LoVo (cell line): ENCODE measurements around the gene NCAM1.

ENCODE experiments used
- DNase-seq: peaks from one replicate; pipeline ENCODE4 v3.0.0-alpha.2; 2016; ENCODE audit warnings: low spot score

NCAM1 gene

DNA sequence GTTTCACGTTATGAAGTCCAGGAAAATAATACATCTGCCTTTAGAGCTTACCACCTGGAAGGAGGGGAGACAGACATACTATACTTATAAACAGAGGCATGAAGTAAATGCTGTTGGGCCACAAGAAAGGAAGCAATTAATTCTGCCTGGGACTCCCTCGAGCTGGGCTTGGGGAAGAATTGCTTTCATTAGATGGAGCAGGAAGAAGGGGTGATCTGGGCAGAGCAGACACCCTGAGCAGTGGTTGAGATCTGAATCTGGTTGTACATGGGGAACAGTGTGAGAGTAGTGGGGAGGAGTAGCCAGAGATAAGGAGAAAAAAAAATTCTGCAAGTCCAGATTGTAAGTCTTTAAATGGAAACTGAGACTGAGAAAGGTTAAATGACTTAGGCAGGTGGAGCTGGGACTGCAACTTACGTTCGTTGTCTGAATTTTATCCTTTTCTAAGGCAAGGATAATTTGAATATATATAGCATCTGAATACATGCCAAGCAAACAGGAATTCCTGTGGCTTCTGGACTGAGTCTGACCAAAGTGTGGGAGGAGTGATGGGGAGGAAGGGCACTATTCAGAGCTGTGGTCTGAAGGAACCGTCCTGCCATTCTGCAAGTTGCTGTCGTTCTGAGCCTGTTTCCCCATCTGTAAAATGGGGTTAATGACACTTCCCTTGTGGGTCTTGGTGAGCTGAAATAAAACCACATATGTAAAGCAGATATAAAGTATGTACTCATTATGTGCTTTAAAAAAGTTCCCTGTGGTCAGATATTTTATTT is 7.9 kb downstream of the NCAM1 start:
- no peak for DNase-seq

DNA sequence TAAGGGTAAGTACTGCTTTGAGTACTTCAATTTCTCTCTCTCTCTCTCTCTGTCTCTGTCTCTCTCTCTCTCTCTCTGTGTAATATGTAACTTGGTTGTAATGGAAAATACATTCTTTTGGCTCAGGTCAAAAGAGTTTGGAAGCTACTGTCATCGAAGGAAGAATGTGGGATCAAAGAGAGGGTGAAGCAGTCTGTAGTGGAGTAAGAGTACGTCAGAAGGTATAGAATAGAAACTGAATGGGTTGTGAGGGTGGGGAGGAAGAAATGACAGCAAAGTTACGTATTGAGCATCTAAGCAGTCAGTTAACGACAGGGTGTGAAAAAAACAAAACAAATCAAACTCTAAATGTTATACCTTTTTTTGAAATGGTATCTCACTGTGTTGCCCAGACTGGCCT is 10.0 kb downstream of the NCAM1 start:
- no peak for DNase-seq

DNA sequence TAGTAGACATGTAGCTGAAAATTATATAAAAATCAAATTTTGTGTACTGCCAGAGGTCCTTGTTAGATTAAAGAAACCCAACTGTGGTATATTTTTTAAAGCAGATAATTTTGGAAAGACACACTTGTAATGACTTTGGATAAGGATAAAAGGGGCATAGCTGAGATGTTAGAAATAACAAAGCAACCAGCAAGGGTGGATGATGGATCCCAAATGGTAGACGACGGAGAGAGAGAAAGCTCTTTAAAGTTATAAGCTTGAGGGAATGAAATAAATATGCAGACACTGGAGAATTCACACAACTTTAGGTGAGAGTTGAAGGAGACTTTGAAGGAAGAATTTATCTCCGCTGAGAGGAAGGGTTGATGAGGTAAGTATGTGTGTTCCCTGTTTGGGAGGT is 10.6 kb downstream of the NCAM1 start:
- no peak for DNase-seq

DNA sequence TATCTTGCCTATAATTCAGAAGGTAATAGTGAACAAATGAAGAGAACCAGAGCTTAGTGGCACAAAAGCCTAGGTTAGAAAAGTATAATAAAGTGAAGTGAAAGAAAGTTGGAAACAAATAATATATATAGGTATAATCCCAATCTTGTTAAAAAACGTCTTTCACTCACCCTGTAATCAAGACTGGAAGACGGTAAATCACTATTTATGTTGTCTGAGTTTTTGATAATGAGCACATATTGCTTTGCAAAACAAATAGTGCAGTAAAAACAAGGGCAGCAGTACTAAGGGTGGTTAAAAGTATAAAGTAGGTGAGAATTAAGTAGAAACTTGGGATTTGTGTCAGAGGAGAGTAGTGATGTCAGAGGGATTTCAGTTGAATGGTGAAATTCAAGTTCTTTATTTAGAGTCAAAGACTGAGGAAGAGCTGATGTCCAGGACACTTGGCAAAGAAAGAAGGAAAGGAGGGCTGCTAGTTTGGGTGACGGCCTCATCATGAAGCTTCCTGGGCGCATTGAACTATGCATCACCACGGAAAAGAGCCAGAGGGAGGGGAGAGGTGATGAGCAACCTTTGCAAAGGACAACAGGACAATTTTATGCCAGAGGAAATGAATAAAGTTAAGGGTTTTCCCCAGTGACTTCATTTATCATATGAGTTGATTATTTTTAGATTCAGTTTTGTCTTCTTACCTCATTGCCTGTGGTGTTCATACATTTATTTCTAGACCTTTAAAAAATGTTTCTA is 11.4 kb downstream of the NCAM1 start:
- DNase-seq, result no peak

DNA sequence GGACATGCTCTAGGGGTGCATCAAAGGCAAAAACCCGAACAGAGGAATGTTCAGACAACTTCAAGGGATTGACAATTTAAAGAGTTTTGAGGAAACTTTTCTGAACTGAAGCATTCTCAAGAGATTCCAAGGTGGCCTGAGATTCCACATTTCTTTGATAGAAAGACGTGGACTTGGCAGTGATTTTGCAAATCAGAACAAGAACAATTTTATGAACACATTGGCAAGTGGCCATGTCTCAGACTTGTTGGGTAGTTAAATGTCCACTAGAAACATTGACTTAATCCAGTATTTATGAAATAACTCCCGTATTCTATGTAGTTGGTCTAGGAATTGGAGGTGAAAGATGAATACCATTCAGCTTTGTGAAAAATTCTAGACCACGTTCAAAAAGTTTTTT is 13.8 kb downstream of the NCAM1 start:
- no peak for DNase-seq

DNA sequence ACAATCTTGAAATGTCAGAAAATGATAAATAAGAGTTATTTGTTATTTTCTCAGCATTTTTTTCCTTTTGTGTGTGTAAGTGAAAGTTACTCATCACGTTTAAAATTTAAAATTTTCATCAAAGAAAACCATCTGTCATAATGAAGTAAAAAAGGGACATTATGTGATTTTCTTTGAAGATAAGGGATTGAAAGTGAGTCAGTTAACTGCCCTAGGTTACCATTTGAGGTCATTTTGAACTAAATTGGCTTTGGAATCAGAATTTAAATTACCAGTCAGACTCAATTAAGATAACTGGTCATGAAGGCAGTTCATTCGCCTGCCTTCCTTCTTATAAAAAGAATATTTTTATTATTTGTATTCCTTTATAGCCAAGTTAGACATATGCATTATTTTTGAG is 14.3 kb downstream of the NCAM1 start:
- no peak for DNase-seq

DNA sequence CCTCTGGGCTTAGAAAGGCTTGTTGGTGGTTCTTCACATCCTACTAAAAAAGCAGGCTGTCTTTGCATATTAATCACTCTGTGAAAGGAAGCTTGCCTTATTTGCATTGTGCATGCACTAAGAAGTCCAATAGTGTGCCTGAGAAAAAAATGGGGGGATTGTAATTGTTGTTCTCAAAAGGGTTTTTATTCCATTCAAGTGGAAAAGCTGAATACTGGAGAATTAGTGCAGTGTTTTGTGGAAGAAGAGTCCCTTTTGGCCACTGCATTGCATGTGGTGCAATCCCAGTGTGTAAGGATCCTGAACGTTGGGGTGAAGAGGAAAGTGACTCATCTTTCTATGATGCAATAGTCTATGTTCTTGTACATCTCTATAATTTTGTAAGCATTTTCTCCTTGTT is 16.5 kb downstream of the NCAM1 start:
- DNase-seq, result no peak

DNA sequence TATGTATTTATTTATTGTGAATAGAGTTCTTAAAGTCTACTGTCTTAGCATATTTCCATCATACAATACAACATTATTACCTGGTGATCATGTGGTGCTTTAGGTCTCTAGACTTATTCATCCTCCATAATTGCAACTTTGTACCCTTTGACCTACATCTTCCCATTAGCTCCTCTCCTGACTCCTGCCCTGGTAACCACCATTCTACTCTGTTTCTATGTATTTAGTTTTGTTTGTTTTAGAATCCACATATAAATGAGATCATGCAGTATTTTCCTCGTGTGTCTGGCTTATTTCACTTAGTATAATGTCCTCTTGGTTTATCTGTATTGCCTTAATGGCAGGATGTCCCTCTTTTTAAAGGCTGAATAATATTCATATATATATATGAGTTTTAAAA is 22.7 kb downstream of the NCAM1 start:
- DNase-seq, result no peak

DNA sequence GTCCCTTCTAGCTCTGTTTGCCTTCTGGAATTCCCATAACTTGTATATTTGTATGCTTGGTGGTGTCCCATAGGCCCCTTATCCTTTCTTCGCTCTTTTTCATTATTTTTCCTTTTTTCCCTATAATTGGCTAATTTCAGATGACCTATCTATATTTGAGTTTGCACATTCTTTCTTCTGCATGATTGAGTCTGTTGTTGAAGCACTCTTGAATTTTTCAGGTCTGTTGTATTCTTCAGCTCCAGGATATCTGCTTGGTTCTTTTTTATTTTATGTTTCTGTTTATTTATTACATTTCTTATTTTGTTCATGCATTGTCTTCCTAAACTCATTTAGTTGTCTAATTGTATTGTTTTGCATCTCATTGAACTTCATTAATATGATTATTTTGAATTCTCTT is 28.0 kb downstream of the NCAM1 start:
- no peak for DNase-seq

DNA sequence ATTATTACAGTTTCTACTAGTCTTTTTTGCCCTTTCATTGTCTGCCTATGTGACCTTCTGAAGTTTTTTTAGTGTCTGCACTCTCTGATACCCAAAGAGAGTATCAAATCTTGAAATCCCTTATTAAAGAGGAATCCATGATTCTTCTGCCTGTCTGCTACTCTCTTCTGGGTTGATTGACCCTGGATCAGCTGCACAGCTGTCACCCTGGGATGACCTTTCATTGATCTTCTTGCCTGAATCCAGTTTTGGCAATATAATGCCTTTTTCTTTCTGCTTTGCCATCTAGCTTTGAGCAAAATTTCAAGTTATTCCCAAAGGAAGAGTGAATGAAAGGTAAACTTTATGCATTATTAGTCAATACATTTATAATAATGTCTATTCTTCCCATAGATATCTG is 32.6 kb downstream of the NCAM1 start:
- no peak for DNase-seq

DNA sequence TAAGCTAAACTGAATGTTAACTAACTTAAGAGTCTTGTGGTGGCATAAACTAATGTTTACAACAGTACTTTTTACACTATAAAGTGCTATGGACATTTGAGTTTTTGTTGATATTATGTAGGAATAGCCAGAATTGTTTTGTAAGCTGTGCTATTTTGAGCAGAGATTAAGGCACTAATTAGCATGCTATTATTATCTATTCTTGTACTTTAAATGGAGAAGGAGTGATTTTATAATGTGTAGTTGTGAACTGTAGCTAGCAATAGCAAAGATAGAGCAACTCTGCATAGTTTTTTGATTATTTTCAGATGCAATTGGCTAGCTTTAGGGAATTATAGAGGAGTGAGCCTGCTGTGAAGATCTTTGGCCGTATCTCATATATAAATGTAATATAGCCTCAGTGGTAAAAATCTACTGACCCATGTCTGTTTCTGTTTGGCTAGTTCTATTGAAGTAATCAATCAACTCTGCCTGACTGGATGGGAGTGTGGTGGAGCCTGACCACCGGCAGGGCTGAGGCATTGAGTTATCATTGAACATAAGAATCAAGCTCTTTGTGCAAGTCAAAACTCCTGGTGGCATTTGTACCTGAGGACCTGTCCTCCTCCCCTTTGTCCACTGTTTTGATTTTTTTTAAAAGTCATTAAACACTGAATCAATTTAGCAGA is 34.3 kb downstream of the NCAM1 start:
- no peak for DNase-seq

DNA sequence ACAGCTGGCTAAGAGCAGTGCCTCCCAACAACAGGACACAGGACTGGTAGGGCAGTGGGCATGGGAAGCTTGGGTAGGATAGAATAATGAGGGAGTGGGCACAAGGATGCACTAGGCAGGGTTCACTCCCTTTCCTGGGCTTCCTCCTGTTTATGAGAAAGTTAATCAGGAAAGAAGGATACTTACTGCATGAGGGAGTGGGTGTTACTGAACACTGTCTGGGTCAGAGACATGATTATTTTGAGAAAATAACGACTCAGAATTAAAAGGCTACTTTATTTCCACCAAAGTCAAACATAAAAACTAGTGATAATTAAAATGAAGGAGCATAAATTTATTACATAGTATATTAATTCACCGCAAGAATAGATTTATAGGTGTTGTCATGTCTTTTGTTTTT is 35.8 kb downstream of the NCAM1 start:
- DNase-seq, result no peak

DNA sequence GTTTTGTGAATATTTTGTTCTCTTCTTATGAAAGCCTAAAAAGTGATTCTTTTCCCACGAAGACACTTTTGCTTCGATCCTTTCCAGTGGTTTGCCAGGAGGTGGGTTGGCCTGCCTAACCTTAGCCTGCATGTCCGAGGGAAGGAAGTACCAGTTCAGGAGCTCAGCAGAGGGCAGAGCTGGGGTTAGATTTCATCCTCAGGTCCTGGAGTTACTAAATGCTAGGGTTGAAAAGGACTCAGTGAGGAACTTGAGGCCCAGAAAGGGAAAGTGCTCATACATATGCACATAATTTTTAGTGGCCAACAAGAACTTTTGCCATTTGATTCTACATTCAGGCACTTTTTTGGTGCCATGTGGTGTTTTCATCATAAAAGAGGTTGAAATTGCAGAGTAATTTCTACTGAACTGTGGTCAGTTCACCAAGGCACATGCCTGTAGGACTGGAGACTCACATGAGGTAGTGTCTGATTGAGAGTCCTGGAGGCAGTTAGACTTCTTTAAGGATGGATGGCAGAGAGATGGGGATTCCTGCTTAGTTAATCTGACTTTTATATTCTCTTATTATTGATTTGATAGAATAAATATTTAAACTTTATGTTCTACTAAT is 36.7 kb downstream of the NCAM1 start:
- no peak for DNase-seq

DNA sequence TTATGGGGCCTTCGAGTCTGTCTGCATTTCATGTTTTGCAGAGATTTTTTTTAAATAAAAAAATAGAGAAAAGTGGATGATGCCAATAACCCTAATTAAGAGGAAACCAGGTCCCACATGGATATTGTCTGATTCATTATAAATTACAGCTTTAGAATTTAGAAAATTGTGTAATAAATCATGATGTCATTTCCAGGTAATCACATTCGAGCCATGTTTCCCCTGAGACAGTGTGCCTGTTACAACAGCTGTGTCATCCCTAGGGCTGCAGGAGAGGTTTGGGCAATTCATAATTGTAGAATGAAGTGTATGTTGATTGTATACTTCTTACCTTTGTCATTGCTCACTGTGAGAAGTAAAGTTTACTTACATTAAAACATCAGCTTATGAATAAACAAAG is 38.3 kb downstream of the NCAM1 start:
- DNase-seq, result no peak

DNA sequence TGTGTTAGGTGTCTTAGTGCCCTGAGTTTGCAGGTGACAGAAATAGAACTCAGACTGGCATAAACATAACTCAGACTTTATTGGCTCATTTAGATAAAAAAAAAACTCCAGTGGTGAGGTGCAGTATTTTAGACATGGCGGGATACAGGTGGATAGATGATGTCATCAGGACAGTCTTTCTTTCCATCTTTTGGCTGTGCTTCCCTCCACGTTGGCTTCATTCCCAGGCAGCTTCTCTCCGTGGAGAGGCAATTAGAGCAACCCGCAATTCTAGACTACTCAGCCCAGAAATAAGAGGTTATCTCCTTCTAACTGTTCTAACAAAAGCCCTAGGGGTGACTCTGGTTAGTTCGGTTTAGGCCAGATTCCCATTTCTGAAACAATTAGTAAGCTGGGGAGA is 40.5 kb downstream of the NCAM1 start:
- DNase-seq, result no peak

DNA sequence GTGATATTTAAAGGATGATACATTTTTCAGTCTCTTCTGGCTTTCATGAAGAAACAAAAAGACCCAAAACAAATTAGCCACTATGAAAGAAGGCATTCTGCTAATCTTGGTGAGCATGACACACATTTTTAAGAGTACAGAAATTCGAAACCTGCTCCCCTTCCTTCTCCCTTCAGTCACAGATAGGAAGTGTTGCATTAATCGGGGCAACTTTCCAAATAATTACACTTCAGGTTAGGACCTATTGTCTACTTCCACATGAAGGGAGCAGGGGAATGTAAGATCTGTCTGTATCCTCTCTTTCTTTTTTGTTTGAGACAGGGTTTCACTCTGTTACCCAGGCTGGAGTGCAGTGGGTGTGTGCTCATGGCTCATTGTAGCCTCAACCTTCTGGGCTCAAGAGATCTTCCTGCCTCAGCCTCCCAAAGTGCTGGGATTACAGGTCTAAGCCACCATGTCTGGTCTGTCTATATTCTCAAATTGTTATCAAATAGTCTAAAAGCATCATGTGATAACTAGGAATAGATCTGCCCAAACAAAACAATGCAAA is 45.8 kb downstream of the NCAM1 start:
- no peak for DNase-seq

DNA sequence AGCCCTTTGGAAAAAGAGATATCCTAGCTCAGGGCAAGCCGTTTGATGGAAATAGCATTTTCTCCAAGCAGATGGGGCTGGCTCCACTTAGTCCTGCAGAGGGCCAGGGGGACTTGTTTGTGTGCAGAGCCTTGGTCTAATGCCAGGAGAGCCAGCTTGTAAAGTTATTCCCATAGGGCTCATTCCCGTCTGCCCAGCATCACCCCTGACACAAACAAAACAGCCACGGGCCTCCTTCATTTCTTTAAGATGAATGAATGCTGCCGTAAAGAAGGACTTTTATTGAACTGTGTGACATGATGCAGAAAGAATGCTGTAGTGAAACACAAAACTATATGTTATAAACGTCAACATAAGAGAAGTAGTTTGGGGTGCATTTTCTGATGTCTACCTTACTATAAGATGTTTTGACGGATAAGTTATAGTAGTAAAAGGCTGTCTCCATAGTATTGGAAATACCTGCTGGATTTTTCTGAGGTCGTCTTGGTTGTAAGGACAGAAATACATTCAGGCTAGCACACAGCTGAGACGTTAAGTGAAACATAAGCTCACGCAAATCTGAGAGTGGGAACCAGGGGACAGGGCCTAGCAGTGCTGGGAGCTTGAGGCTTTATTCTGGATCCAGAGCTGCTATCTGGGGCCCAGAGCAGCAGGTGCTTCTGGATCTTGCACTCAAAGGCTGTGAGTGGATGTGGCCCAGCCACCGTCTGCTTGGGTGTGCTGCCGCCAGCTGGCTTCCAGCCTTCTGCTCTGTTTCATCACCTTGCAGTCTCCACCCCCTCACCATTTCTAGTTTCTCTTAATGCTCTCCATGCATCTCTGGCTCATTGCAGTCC is 53.3 kb downstream of the NCAM1 start:
- no peak for DNase-seq

DNA sequence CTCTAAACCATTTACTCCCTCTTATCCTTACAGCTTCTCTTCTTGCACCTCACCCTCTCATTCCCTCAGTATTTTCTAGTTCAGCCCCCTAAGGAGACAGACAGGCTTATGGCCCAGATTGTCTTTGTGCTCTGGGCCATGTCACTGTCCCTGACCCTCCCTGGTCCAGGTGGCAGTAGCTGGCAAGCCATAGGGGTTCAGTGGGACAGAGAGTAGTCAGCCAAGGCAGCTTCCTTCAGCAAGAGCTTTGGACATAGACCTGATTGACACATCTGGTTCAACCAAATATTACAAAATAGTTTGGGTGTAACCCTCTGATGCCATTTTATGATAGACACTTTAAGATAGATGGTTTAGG is 53.9 kb downstream of the NCAM1 start:
- DNase-seq, result no peak

DNA sequence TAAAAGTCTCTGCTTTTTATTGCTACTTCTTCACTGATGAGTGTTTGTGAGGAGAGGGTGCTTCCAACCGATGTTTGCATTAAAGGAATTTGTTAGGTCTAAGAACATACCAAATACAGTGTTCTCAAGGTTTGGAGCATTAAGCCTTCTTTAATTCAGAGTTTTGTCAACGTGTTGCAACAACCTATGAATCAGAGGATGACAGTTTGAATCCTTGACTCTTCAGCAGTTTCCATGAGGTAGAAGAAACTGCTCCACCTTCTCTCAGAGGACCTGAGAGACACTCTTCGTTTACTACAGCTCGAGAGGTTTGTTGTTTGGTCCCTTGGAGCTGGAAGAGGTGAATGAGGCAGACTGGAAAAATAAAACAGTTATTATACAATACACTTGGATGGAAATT is 55.7 kb downstream of the NCAM1 start:
- no peak for DNase-seq

DNA sequence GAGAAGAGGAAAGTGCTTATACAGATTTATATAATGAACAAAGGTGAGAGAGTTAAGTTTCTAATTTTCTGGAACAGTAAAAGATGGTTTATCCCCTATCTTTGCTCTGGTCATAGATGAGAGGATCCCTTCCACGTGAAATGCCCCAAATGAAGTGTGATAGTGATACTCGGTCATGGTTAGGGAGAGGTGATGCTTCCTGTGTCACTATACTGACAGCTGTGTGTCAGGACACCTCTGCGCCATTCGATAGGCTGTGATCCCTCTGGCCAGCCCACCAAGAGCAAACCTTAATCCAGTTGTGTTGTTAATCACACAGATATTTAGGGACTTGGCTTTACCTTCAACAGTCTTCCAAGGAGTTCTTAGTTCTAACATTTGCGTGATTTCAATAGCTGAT is 57.7 kb downstream of the NCAM1 start:
- no peak for DNase-seq

DNA sequence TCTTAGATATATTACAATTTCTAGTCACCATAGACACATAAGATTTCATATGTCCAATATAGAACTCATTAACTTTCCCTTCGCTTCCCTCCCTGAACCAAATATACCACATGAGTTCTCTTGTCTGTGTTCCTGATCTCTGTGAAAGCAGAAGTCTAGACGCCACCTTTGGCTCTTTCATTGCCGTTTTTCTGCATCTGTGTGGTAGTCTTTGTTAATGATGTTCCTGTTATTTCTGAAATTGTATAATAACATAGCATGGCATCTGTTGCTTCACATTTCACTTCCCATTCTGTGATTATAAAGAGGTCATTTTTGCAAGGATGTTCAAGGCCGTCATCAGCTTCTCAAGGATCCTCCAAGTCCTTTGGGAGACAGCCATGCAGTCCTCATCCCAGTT is 58.5 kb downstream of the NCAM1 start:
- DNase-seq, result no peak

DNA sequence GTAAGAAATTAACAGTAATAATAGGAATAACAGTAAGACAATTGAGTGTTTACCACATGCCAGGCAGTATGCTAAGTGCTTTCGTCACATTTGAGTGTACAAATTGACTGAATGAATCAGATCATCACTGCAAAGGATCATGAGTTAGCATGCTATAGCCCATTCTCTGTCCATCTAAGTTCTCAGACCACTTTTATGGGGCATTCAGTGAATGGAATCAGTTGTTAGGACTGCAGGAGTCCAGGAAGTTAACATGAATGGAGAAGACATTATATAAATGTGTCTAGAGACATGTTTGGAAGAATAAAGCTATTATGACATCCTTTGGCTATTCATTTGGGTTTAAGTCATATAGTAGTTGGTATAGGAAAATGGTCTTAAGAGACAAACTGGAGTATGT is 59.9 kb downstream of the NCAM1 start:
- no peak for DNase-seq
